Bronchus fibroblast of lung (primary cell): ENCODE measurements around the gene GRIK3. TPM values are rescaled to one million over a fixed set of nuclear protein-coding genes. Genes with fewer than 3 reads are reported as not detected.

Source experiments
- total RNA-seq: library from RNA; depleted of rRNA; stranded (reverse); fragments of >200 nt; gene quantifications from 2 replicates; pipeline ENCODE4 v1.2.3, GENCODE V29; 2015

GRIK3 gene
- total RNA-seq: not detected in 2 replicates

GRCh38 chr1:37034121-37035013 is at the start of gene GRIK3:
TSS of gene GRIK3 (minus strand) at chr1:37034515. CDS start at chr1:37034108, 407 bp downstream.

